ENCODE data around the gene IL1R2.
"Not testable (repeated sequence)": the region's sequence is repeated elsewhere in the genome, so short reads cannot be mapped to it uniquely, and the experiment has no call there.

IL1R2 gene

DNA sequence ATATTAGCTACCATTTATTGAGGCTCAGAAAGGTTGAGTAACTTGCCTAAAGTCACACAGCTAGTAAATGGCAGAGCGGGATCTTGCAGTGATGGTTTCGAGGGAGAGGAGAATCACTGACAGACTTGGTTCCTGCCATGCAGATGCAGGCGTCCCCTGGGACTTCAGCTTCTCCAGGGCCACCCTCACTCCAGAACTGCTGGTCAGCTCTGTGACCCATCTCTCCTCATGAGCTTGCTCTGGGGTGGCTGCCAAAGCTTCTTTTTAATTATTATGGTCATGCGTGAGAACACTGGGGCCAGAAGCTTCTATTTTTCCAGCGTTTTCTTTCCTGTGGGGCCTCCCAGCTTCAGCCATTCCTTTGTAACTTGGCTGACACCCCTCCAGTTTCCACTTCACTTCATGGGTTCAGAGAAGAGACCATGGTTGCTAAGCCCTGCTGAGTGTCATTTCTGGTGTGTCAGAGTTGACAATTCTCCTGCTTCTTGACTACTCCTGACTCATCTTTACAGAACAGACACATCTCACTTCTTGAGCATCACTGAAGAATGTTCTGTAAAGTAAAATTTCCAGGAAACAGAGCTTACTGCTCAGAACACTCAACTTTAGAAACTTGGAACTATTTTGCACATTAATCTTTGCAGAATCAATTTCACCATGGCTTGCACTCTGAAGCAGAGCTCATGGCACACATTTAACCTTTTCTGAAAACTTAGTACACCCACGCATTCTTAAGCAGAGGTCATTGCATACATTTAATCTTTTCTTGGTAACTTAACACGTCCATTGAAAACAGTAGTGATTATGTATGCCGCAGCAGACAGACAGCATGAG is 70.4 kb downstream of the IL1R2 start:
- DNase-seq (ENCODE audit: low spot score) = no peak

DNA sequence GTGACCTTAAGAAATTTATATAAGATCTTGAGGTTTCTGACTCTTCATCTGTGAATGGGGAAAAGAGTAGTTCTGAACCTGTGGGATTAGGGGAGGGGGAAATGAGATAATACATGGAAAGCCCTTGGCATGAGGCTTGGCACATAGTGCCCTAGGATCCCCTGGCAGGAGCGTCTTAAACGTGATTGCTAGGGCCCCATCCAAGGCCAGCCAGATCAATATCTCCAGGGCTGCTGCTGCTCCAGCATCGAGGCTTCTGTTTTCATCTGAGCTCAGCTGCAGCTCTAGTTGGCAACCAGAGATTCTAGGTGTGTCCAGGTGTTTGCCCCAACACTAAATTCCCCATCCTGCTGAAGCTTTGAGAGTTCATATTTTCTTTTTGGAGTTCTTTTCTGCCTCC is 71.0 kb downstream of the IL1R2 start:
- no peak for DNase-seq (ENCODE audit: low spot score)

DNA sequence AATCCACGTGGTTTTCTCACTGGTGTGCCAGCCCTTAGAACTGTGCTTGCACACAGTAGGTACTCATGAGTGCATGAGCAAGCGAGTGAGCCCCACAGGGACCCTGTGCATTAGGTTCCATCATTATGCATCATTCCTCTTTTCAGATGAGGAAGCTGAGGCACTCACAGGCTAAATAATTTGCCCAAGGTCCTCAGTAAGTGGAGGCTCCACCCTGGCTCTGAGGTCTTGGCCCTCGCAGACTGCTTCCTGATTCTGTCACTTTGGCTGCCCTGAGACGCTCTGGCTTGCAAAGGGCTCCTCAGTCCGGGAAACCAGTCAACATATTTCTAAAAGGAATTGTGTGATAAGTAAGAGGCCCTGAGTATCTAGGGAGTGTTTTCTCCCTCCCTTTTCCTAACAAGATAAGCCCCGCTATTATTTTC is 71.7 kb downstream of the IL1R2 start:
- no peak for DNase-seq (ENCODE audit: low spot score)

DNA sequence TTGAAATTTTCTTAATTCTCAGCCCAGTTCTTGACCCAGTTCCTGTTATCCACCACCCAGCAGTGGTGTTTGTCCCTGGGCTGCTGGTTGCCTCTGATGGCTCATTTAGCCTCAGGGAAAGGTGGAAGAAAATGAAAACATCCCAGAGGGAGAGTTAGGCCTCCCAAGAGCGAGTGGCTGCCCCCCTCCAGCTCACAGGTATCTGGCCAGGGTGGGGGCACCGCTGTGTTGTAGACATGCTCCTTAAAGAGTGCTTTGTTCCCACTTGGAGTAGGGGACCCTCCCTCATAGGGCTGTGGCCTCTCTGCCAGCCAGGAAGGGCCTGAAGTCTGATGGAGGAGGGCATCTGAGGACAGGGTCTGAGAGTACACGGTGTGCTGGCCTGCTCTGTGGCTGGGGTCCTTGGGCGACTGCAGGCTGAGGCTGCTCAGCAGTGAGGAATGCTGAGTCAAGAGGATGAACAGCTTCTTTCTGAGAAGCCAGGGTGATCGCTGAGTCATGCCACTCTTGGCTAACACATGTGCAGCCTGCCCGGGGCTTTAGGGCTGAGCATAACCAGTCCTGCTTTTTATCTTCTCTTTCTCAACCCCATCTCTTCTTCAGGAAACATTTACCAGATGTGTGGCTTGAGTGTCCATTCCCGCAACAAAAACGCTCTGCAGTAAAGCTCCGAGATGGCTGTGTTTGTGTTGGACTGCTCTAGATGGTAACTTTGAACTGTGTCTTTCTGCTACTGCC is 72.3 kb downstream of the IL1R2 start:
- no peak for DNase-seq (ENCODE audit: low spot score)

DNA sequence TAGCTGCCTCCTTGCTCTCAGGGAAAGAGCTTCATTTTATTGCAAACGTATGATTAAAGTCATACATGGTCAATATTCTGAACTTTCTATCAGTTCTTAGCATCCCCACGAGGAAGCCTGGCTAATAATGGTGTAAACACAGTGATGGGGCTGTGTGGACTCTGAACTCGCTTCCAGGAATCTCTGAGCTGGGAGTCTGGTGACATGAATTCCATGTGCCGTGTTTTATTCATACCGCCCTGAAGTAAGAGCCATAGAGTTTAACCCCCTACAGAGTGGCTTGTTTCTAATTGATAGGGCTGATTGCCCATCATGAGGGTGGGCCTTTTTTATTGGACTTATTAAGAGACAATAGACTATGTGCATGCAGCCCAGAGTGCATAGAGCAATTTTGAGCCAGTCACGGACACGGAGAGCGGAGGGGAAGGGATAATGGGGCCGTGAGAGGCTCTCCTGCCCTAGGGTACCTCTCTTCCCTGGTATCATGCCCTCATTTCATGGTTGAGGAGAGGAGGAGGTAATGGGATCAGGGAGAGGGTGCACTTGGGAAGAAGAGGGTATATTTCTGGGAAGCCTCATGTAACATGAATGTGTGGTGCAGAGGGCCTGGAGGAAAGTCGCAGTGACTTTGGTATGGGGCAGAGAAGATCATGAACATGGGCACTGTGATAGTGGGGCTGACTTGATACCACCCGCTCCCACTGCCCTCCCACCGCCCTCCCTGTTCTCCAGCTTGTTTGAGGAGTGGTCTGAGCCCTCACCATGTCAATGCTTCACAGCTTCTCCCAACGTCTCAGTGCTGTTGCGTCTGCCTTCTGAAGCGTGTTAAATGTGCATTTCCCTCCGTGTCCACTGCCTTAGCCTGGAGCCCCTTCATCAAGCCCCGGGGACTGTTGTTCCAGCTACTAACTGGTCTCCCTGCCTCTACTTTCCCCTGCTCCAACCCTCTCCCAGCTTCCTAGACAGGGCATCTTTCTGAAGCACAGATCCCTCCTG is 73.2 kb downstream of the IL1R2 start:
- DNase-seq (ENCODE audit: low spot score) = no peak

DNA sequence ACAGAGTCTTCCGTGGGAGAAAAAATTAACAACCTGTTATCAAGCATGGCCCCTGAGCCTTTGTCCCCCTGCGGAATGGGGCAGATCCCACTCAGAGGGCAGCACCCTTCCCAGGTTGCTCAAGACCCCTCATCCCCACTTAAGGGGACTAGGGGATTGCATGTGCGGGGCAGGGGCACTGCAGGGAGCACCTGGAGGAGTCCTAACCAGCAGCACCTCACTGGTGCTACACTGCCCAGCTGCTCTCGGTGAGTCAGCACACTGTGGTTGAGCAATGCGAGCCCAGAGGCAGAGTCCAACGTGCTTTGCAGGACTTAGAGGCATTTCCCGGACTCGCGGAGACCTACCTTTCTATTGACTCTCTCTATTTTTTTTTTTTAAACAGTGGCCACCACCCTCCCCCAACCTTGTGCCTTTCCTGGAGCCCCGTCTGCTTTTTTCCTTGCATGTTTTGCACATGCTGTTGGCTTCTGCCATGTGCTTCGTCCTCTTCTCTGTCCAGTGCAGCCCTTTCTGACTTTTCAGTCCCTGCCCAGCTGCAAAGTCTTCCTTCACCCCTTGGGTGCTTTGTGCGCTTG is 74.0 kb downstream of the IL1R2 start:
- DNase-seq (ENCODE audit: low spot score) = peak; percentile 57

DNA sequence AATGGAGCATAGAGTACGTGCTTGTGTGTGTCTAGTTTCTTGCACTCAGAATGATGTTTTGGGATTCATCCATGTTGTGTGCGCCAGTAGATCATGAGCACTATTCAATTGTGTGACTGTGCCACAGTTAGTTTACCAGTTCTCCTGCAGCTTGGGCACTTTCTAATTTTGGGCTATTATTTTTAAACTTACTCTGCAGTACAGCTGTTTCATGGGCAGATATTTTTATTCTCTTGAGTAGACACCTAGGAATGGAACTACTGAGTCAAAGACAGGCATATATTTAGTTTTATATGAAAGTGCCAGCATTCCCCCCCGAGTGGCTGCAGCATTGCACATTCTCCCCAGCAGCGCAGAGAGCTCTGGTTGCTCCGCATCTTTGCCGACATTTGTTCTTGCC is 74.8 kb downstream of the IL1R2 start:
- DNase-seq (ENCODE audit: low spot score) = no peak

DNA sequence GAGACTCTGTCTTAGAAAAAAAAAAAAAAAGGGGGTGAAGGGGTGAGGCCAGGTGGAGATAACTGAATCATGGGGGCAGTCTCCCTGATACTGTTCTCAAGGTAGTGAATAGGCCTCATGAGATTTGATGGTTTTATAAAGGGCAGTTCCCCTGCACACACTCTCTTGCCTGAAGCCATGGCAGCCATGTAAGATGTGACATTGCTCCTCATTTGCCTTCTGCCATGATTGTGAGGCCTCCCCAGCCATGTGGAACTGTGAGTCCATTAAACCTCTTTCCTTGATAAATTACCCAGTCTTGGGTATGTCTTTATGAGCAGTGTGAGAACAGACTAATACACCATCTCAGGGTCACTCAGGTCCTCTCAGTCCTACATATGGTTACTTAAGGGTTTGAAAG is 76.4 kb downstream of the IL1R2 start:
- DNase-seq (ENCODE audit: low spot score) = not testable (repeated sequence)

DNA sequence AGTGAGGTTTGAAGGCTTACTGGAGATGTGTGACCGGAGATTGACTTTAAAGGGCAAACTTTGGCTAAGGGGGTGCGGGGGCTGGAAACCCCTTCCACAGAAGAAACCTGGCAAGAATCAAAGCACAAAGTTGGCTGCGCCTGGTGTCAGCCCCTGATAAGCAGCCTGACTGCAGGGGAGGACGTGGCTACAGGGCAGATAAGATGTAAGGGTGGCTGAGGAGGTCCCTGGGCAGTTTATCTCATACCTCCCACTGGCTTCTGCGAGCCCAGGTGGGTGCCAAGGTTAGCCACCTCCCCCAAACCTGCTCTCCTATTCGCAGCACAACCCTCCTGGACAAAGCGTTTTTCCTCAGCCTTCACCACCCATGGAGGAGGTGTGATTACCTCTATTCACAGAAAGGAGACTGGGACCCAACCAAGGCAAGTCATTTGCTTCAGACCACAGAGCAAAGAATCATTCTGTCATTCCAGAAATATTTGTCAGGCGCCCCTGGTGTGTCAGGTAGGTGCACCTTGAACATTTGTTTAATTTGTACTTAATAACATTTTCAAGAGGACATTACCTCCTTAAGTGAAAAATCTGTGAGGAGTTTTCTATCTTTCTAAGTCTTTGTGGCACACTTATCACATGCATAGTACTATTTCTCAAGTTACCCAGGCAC is 77.7 kb downstream of the IL1R2 start:
- no peak for DNase-seq (ENCODE audit: low spot score)

DNA sequence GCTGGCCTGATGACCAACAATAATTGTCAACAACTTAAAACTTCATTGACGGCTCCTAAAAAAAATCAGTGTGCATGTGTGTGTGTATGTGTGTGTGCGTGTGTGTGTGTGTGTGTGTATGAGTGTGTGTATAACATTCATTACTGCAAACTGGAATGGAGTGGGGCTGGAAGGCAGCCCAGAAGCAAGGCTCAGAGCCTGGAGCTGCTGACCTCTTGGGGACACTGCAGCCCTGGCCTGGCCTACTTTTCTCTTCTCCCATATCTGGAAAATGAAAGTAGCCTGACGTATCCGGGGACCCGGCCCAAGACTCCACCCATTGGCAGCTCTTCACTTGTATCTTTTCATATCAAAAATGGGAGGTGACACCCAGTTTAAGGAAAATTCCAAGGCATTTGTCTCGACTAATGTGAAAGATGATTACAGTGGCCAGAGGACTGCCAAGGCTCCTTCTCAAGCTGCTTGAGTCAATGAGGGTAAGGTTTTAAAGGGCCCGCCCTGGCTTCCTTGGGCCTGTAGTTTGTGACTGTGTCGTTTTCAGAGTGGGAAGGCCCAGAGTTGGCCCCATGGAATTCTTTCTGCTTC is 78.4 kb downstream of the IL1R2 start:
- no peak for DNase-seq (ENCODE audit: low spot score)

DNA sequence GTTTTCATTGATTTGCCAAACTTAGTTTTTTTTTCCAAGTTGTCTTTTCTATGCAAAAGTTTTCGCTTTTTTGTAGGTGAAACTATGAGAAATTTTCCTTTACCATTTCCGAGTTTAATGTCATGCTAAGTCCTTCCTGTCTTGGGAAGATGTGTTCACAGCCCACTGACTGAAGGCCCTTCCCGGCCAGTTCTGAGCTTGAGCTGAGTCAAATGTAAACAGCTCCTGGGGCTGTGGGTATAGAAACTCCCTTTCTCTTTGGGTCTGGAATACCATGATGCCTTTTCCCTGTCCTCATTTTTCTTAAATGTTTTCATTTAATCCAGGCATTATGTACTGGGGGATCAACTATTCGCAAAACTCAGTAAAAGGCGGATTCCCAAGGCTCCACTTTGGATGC is 81.0 kb downstream of the IL1R2 start:
- DNase-seq (ENCODE audit: low spot score) = no peak

DNA sequence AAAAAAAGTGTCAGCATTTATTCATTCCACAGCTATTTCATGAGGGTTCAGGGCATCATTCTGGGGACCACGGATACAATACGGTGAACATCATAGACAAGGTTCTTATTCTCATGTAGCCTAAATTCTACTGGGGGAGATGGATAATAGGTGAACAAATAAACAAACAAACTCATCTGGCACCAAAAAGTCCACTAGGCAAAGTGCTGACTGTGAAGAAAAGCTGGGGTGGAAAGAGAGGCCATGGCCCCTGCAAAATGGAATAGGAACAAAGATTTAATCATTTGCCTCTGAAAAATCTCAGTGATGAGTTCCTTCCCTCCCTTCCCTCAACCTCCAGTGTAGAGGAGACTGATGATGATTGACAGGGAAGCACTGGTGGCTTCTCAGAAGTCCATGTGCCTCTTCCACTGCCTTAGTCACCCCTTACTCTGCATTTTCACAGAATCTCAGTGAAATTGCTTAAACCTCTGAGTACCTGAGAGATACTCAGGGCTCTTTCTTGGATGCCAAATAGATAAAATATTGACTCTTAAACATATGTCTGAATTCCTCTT is 81.5 kb downstream of the IL1R2 start:
- DNase-seq (ENCODE audit: low spot score) = no peak

DNA sequence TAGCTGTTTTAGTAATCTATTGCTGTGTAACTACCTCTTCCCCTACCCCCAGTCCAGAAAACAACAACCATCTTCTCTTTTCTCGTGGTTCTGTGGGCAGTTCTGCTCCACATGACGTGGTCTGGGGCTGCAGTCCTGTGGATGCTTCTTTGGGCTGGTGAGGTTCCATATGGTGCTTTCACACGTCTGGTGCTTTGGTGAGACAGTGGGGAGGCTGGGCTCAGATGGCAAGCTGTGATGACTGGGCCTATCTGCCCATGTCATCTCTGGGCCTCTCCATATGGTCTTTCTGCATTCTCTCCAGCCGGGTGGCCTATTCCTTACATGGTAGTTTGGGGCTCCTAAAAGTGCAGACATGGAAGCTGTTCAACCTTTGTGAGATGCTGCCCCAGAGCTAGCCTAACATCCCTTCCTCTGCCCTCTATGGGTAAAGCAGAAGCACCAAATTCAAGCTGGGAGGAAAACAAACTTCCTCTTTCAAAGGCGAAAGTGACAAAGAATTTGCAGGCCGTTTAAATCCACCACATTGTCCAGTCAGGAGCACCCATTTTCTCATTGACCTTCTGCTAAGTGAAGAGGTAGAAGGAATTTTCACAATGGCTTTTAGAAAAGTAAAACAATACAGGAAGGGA is 82.5 kb downstream of the IL1R2 start:
- no peak for DNase-seq (ENCODE audit: low spot score)

DNA sequence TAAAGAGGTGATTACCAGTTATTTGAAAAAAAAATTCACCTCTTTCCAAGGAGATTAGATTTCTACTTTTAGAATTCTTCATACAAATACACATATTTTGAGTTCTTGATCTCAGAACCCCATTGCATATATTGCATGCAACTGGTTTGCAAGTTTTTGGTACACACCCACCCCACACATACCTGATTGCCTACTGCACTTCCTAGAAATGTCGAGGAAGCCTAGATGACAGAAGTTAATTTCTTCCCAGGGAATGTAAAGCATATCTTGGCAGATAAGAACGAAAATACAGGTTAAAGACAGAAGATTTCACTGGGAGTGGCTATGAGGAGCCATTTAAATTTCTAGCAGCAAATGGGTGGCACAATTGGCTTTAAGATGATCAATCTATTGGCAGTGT is 83.7 kb downstream of the IL1R2 start:
- DNase-seq (ENCODE audit: low spot score) = no peak

DNA sequence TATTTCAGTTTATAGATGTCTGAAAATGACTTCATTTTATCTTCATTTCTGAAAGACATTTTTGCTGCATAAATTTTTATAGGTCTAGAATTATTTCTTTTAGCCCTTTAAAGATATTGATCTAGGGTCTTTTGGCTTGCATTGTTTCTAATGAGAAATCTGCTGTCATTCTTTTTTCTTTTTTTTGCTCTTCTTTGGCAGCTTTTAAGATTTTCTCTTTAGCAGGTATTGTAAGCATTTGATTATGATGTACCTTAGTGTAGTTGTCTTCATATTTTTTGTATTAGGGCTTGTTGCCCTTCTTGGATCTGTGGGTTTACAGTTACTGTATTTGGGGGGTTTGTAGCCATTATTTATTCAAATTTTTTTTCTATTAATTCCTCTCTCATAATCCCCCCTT is 84.8 kb downstream of the IL1R2 start:
- no peak for DNase-seq (ENCODE audit: low spot score)

Measured in HuH-7.5 (cell line).